IMR-90 (cell line): Measurements from ENCODE around the gene CD1C. TPM values are rescaled to one million over a fixed set of nuclear protein-coding genes. Genes with fewer than 3 reads are reported as not detected.

Experiments
- ATAC-seq: fragments of 200-7000 bp; cut with Tn5 transposase; 2 replicates; pipeline ENCODE4 v1.9.1; 2020; ENCODE audit warnings: low read depth, mild to moderate bottlenecking, moderate library complexity
- BruUV-seq: library from RNA; stranded (reverse); fragments of 400-500 nt; replicated peaks from 2 replicates; lab custom pipeline; 2021; lab: Mats Ljungman, UMichigan
- CTCF ChIA-PET: fragments of 300-600 bp; formaldehyde crosslinking; extraction: SDS; loops from one replicate; lab custom pipeline; 2021; ENCODE audit warnings: antibody characterized with exemption; lab: Yijun Ruan, JAX
- POLR2A ChIA-PET: fragments of 300-600 bp; sonication (Branson Sonifier 250); formaldehyde crosslinking; loops from one replicate; lab custom pipeline; 2022; ENCODE audit warnings: antibody characterized with exemption; ENCODE audit not compliant: unreplicated experiment; lab: Charles Lee
- DNase-seq: peaks from one replicate; pipeline ENCODE4 v3.0.0; 2013
- H2AFZ ChIP-seq: replicated peaks from 2 replicates; pipeline ENCODE3; 2013; ENCODE audit warnings: low read length, mild to moderate bottlenecking; ENCODE audit not compliant: poor library complexity
- H2AK5ac ChIP-seq: 2 replicates; pipeline ENCODE4 v1.6.1; 2013; ENCODE audit warnings: low read depth, low read length, inconsistent platforms
- H2AK9ac ChIP-seq: replicated peaks from 2 replicates; pipeline ENCODE3; 2013; ENCODE audit warnings: mild to moderate bottlenecking, low read depth, low read length, moderate library complexity; ENCODE audit not compliant: poor library complexity
- H2BK120ac ChIP-seq: 2 replicates; pipeline ENCODE4 v1.6.1; 2013; ENCODE audit warnings: low read depth, low read length, inconsistent platforms
- H2BK15ac ChIP-seq: 3 replicates; pipeline ENCODE4 v1.6.1; 2013; ENCODE audit warnings: low read depth, low read length, inconsistent platforms
- H2BK20ac ChIP-seq: 2 replicates; pipeline ENCODE4 v1.6.1; 2013; ENCODE audit warnings: low read depth, mild to moderate bottlenecking, inconsistent platforms, low read length, moderate library complexity
- H2BK5ac ChIP-seq: 2 replicates; pipeline ENCODE4 v1.6.1; 2013; ENCODE audit warnings: mild to moderate bottlenecking, low read depth, low read length, inconsistent platforms; ENCODE audit not compliant: poor library complexity, severe bottlenecking
- H3K14ac ChIP-seq: replicated peaks from 2 replicates; pipeline ENCODE4 v1.6.1; 2013; ENCODE audit warnings: low read depth, low read length, inconsistent platforms
- H3K18ac ChIP-seq: 2 replicates; pipeline ENCODE4 v1.6.1; 2013; ENCODE audit warnings: low read depth, low read length, control low read depth
- H3K23ac ChIP-seq: 2 replicates; pipeline ENCODE4 v1.6.1; 2013; ENCODE audit warnings: low read depth, low read length, inconsistent platforms
- H3K27ac ChIP-seq: 2 replicates; pipeline ENCODE4 v1.5.1; 2013; ENCODE audit warnings: mild to moderate bottlenecking, control low read depth, low read length; ENCODE audit not compliant: insufficient read depth
- H3K27me3 ChIP-seq: 2 replicates; pipeline ENCODE4 v1.6.1; 2013; ENCODE audit warnings: low read length; ENCODE audit not compliant: control insufficient read depth, insufficient read depth
- H3K36me3 ChIP-seq: 2 replicates; pipeline ENCODE4 v1.6.1; 2013; ENCODE audit warnings: low read length, mixed read lengths; ENCODE audit not compliant: control insufficient read depth, insufficient read depth
- H3K4ac ChIP-seq: 2 replicates; pipeline ENCODE4 v1.6.1; 2013; ENCODE audit warnings: low read depth, low read length, inconsistent platforms
- H3K4me1 ChIP-seq: 2 replicates; pipeline ENCODE4 v1.6.1; 2013; ENCODE audit warnings: low read length, mixed read lengths; ENCODE audit not compliant: control insufficient read depth, insufficient read depth
- H3K4me2 ChIP-seq: 2 replicates; pipeline ENCODE4 v1.6.1; 2013; ENCODE audit warnings: low read depth, mild to moderate bottlenecking, control low read depth, low read length, moderate library complexity
- H3K4me3 ChIP-seq: 2 replicates; pipeline ENCODE4 v1.5.1; 2013; ENCODE audit warnings: low read depth, mild to moderate bottlenecking, control low read depth, low read length, moderate library complexity; ENCODE audit not compliant: insufficient read depth
- H3K56ac ChIP-seq: 2 replicates; pipeline ENCODE4 v1.6.1; 2013; ENCODE audit warnings: low read length, inconsistent platforms; ENCODE audit not compliant: insufficient read depth; ENCODE audit errors: extremely low read depth
- H3K79me1 ChIP-seq, 2 experiments: 2 replicates each; pipeline ENCODE4 v1.6.1; 2013; ENCODE audit warnings: low read length in 2 of 2, inconsistent platforms in 1 of 2, low read depth in 1 of 2
- H3K9ac ChIP-seq: 2 replicates; pipeline ENCODE4 v1.6.1; 2013; ENCODE audit warnings: low read depth, low read length, control low read depth
- H3K9me1 ChIP-seq: 2 replicates; pipeline ENCODE4 v1.6.1; 2013; ENCODE audit warnings: low read length, inconsistent platforms; ENCODE audit not compliant: insufficient read depth
- H3K9me3 ChIP-seq: 2 replicates; pipeline ENCODE4 v1.6.1; 2013; ENCODE audit warnings: low read length; ENCODE audit not compliant: control insufficient read depth, insufficient read depth
- H4K20me1 ChIP-seq: 2 replicates; pipeline ENCODE4 v1.6.1; 2013; ENCODE audit warnings: low read length, inconsistent platforms; ENCODE audit not compliant: insufficient read depth
- H4K5ac ChIP-seq: 2 replicates; pipeline ENCODE4 v1.6.1; 2013; ENCODE audit warnings: mild to moderate bottlenecking, low read depth, low read length, control low read depth
- H4K8ac ChIP-seq, 2 experiments: 2 replicates each; pipeline ENCODE4 v1.6.1; 2013; ENCODE audit warnings: low read depth in 2 of 2, low read length in 2 of 2, control low read depth in 1 of 2, inconsistent platforms in 1 of 2
- H4K91ac ChIP-seq: 2 replicates; pipeline ENCODE4 v1.6.1; 2013; ENCODE audit warnings: low read depth, low read length, inconsistent platforms; ENCODE audit not compliant: insufficient read depth
- BHLHE40 ChIP-seq: fragments of 150-350 bp; IDR thresholded peaks from 2 replicates; pipeline ENCODE4 v1.6.1; 2016; ENCODE audit warnings: mild to moderate bottlenecking, low read depth, low read length
- WGBS, 2 experiments: methylation state at CpG; one replicate each; pipeline versions ENCODE4 v1.1.5 to v1.1.7; 2013; ENCODE audit warnings: missing lambda C conversion rate in 2 of 2; ENCODE audit not compliant: insufficient read length in 1 of 2; ENCODE audit errors: extremely low coverage in 2 of 2; 5-methylcytosine and 5-hydroxymethylcytosine counted together
- dilution Hi-C: fragments of 300-500 bp; cut with HindIII; formaldehyde crosslinking; loops from one replicate; pipeline ENCODE4 v1.14.3; 2018; ENCODE audit warnings: low sequenced_read_pairs; ENCODE audit not compliant: unreplicated experiment
- in situ Hi-C: fragments of 300-500 bp; cut with MboI; formaldehyde crosslinking; loops from 3 replicates; pipeline ENCODE4 v1.14.3; 2019; ENCODE audit warnings: low sequenced_read_pairs, inconsistent platforms, mixed read lengths
- intact Hi-C: fragments of 100-400 bp; cut with micrococcal nuclease; formaldehyde crosslinking; loops from 2 replicates; pipeline ENCODE4 v1.10.0; 2022
- polyA plus RNA-seq, 3 experiments: library from polyadenylated mRNA; depleted of rRNA; stranded (reverse); fragments of >200 nt; gene quantifications; 2 replicates each; pipeline ENCODE4 v1.2.3, GENCODE V29; 2012; ENCODE audit warnings: low replicate concordance in 1 of 3
- total RNA-seq: library from RNA; depleted of rRNA; stranded (reverse); fragments of >200 nt; gene quantifications from 2 replicates; pipeline ENCODE4 v1.2.3, GENCODE V29; 2012

Gene CD1C
- total and polyA plus RNA-seq, 2 of the 4 experiments (the other 2 are of a cell fraction), result not detected

GRCh38 chr1:158259117-158259516, 30.6 kb upstream of the CD1C start:
- intact Hi-C loops, result no loop called here

More at GRCh38 chr1:158259117-158259516, 30.6 kb upstream of the CD1C start:
- no peak overlapping the region for H3K4me2 ChIP-seq
- no CpG with 5 or more reads among the region's 1 CpG for WGBS, 2 experiments
- no peak overlapping the region for H2BK5ac ChIP-seq
- H3K9me3 ChIP-seq, result no peaks in the 10 kb centered on the region
- DNase-seq, result no peak
- H3K14ac ChIP-seq, result no peak overlapping the region
- no peak overlapping the region for H2AFZ ChIP-seq
- dilution Hi-C loops, result no loop called here
- no peak overlapping the region for H3K4ac ChIP-seq
- no peak overlapping the region for H3K9ac ChIP-seq
- H3K27ac ChIP-seq, result no peak overlapping the region
- H3K9me1 ChIP-seq, result no peaks in the 10 kb centered on the region
- H4K5ac ChIP-seq, result no peak overlapping the region
- H4K91ac ChIP-seq, result no peak overlapping the region
- H2BK15ac ChIP-seq, result no peak overlapping the region
- in situ Hi-C loops, result no loop called here
- H3K27me3 ChIP-seq, result no peaks in the 10 kb centered on the region
- POLR2A ChIA-PET, result no interaction called here
- BruUV-seq, result no TSS peak
- no peak overlapping the region for H3K18ac ChIP-seq
- no peak overlapping the region for H3K23ac ChIP-seq
- H3K4me1 ChIP-seq, result no peaks in the 10 kb centered on the region
- CTCF ChIA-PET, result no interaction called here
- H2AK5ac ChIP-seq, result no peak overlapping the region
- no peak overlapping the region for H2BK20ac ChIP-seq
- H3K4me3 ChIP-seq, result no peak overlapping the region
- ATAC-seq, result no peak
- H4K20me1 ChIP-seq, result no peaks in the 10 kb centered on the region
- H2BK120ac ChIP-seq, result no peak overlapping the region
- no peaks in the 10 kb centered on the region for H3K36me3 ChIP-seq
- H3K56ac ChIP-seq, result no peak overlapping the region
- H2AK9ac ChIP-seq, result no peak overlapping the region
- H3K79me1 ChIP-seq, result no peaks in the 10 kb centered on the region
- H4K8ac ChIP-seq, result no peak overlapping the region
- no peak for TF ChIP-seq BHLHE40
